ENCODE results near the gene MAN1C1.

DNA sequence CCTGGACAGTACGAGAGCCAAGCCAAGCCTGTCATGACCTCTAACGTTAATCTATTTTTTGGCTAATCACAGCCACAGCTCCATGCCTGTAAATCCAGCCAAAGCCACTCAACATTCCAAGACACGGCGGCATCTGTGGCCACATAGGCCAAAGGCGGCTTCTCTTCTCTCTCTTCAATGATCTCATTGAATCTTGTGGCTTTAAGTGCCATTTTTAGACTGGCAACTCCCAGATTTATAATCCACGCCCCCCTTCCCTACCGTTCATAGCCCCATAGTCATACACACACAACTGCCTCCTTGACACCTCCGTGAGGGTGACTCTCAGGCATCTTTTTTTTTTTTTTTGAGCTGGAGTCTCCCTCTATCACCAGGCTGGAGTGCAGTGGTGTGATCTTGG is 177.7 kb downstream of the MAN1C1 start:
- TF ChIP-seq, protein P1, sequence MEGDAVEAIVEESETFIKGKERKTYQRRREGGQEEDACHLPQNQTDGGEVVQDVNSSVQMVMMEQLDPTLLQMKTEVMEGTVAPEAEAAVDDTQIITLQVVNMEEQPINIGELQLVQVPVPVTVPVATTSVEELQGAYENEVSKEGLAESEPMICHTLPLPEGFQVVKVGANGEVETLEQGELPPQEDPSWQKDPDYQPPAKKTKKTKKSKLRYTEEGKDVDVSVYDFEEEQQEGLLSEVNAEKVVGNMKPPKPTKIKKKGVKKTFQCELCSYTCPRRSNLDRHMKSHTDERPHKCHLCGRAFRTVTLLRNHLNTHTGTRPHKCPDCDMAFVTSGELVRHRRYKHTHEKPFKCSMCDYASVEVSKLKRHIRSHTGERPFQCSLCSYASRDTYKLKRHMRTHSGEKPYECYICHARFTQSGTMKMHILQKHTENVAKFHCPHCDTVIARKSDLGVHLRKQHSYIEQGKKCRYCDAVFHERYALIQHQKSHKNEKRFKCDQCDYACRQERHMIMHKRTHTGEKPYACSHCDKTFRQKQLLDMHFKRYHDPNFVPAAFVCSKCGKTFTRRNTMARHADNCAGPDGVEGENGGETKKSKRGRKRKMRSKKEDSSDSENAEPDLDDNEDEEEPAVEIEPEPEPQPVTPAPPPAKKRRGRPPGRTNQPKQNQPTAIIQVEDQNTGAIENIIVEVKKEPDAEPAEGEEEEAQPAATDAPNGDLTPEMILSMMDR (conservative IDR thresholded peaks at IDR 0.05 in 1 of 2, IDR thresholded peaks at IDR 0.05 in 1 of 2; ENCODE audit: extremely low read depth in 1 of 2, insufficient read depth in 1 of 2, low read depth in 1 of 2, low read length in 2 of 2), result no peak
- TF ChIP-seq EZH2 (IDR thresholded peaks at IDR 0.05; ENCODE audit: borderline replicate concordance, low read length), result no peak
